Endothelial cell of umbilical vein (primary cell): ENCODE measurements around the gene P4HA3. TPM values are rescaled to one million over a fixed set of nuclear protein-coding genes. Genes with fewer than 3 reads are reported as not detected.

Source experiments
- BruUV-seq: library from RNA; stranded (reverse); fragments of 400-500 nt; replicated peaks from 2 replicates; lab custom pipeline; 2021; lab: Mats Ljungman, UMichigan
- CTCF ChIA-PET: fragments of 300-600, 350-600 bp; sonication (Branson Sonifier 250); formaldehyde crosslinking; loops from one replicate; lab custom pipeline; 2021; ENCODE audit warnings: antibody characterized with exemption, inconsistent platforms; lab: Charles Lee
- POLR2A ChIA-PET: fragments of 300-600, 350-600 bp; sonication (Branson Sonifier 250); formaldehyde crosslinking; loops from one replicate; lab custom pipeline; 2021; ENCODE audit warnings: antibody characterized with exemption, inconsistent platforms; lab: Charles Lee
- DNase-seq: peaks from one replicate; pipeline ENCODE4 v3.0.0-alpha.2; 2011; ENCODE audit warnings: low read depth, low spot score
- FAIRE-seq: peaks from 2 replicates; lab custom pipeline; 2011; peaks lifted over from hg19 to GRCh38; lab: Jason Lieb, UNC
- H2AFZ ChIP-seq: 2 replicates; pipeline ENCODE4 v1.6.0; 2012; ENCODE audit warnings: low read depth, low read length, control low read depth, inconsistent platforms
- H3K27ac ChIP-seq: 2 replicates; pipeline ENCODE4 v1.5.1; 2011; ENCODE audit warnings: low read depth, mild to moderate bottlenecking, control low read depth, low read length, moderate library complexity; ENCODE audit not compliant: insufficient read depth
- H3K27me3 ChIP-seq, 2 experiments: 2 replicates each; pipeline versions ENCODE4 v1.6.0 to v1.6.1; 2011; ENCODE audit warnings: low read length in 2 of 2, mixed read lengths in 1 of 2; ENCODE audit not compliant: control insufficient read depth in 2 of 2, insufficient read depth in 2 of 2
- H3K36me3 ChIP-seq, 2 experiments: 2 replicates in 1 of 2; 3 replicates in 1 of 2; pipeline ENCODE4 v1.5.1; 2011; ENCODE audit warnings: low read length in 2 of 2, mild to moderate bottlenecking in 1 of 2, moderate library complexity in 1 of 2; ENCODE audit not compliant: control insufficient read depth in 2 of 2, insufficient read depth in 2 of 2; ENCODE audit errors: extremely low read depth in 1 of 2
- H3K4me1 ChIP-seq: 3 replicates; pipeline ENCODE4 v1.5.1; 2011; ENCODE audit warnings: mild to moderate bottlenecking, low read length; ENCODE audit not compliant: control insufficient read depth, insufficient read depth; ENCODE audit errors: extremely low read depth
- H3K4me2 ChIP-seq: 2 replicates; pipeline ENCODE4 v1.6.1; 2011; ENCODE audit warnings: low read length, control low read depth, mixed read lengths; ENCODE audit not compliant: insufficient read depth
- H3K4me3 ChIP-seq, 3 experiments: fragments of 200-600 bp in 1 of 3; sonication (generic), shearing (Covaris generic) in 1 of 3; replicated peaks in 1 of 3; 2 replicates each; pipeline ENCODE4 v1.5.1; 2011 to 2016; ENCODE audit warnings: control low read depth in 3 of 3, low read length in 3 of 3, mild to moderate bottlenecking in 2 of 3, inconsistent platforms in 1 of 3, low read depth in 1 of 3, moderate library complexity in 1 of 3; ENCODE audit not compliant: insufficient read depth in 1 of 3
- H3K79me2 ChIP-seq: 2 replicates; pipeline ENCODE4 v1.6.0; 2012; ENCODE audit warnings: low read length, inconsistent platforms; ENCODE audit not compliant: control insufficient read depth, insufficient read depth
- H3K9ac ChIP-seq: replicated peaks from 2 replicates; pipeline ENCODE3; 2011; ENCODE audit warnings: low read length, control low read depth; ENCODE audit not compliant: insufficient read depth; ENCODE audit errors: extremely low read depth
- H3K9me1 ChIP-seq: replicated peaks from 3 replicates; pipeline ENCODE4 v1.6.0; 2011; ENCODE audit warnings: mild to moderate bottlenecking, low read length; ENCODE audit not compliant: control insufficient read depth, insufficient read depth; ENCODE audit errors: extremely low read depth
- H3K9me3 ChIP-seq: replicated peaks from 2 replicates; pipeline ENCODE4 v1.5.1; 2012; ENCODE audit warnings: low read length, inconsistent platforms; ENCODE audit not compliant: control insufficient read depth, insufficient read depth
- H4K20me1 ChIP-seq: replicated peaks from 2 replicates; pipeline ENCODE3; 2011; ENCODE audit warnings: mild to moderate bottlenecking, low read length; ENCODE audit not compliant: control insufficient read depth, insufficient read depth; ENCODE audit errors: extremely low read depth
- FOS ChIP-seq: IDR thresholded peaks from 2 replicates; pipeline ENCODE4 v1.6.1; 2011; ENCODE audit warnings: mild to moderate bottlenecking, low read length, moderate library complexity, borderline replicate concordance; ENCODE audit not compliant: insufficient read depth
- JUN ChIP-seq: IDR thresholded peaks from 2 replicates; pipeline ENCODE4 v1.6.1; 2011; ENCODE audit warnings: borderline replicate concordance, low read depth; ENCODE audit not compliant: insufficient read length, insufficient read depth
- POLR2A ChIP-seq: IDR thresholded peaks from 2 replicates; pipeline ENCODE4 v1.6.1; 2012; ENCODE audit warnings: low read depth, mild to moderate bottlenecking, control low read depth, low read length
- POLR2AphosphoS5 ChIP-seq: IDR thresholded peaks from 2 replicates; pipeline ENCODE4 v1.6.1; 2012; ENCODE audit warnings: low read depth, mild to moderate bottlenecking, control low read depth, low read length, moderate library complexity; ENCODE audit not compliant: insufficient read depth
- dilution Hi-C: fragments of 300-500 bp; cut with MboI; formaldehyde crosslinking; loops from one replicate; pipeline ENCODE4 v1.15.0; 2019; ENCODE audit warnings: low sequenced_read_pairs; ENCODE audit not compliant: extremely low pct_ligation_motif_present
- intact Hi-C: fragments of 100-400 bp; cut with micrococcal nuclease; formaldehyde crosslinking; loops from one replicate; pipeline ENCODE4 v1.10.0; 2022
- polyA plus RNA-seq, 4 experiments: library from polyadenylated mRNA; depleted of rRNA in 3 of 4; stranded (reverse) in 3 of 4; unstranded in 1 of 4; fragments of >200 nt; gene quantifications; 2 replicates each; pipeline versions ENCODE4 v1.2.1 to v1.2.3, GENCODE V29; 2011 to 2012; ENCODE audit warnings: missing spikeins in 1 of 4
- total RNA-seq: library from RNA; stranded (reverse); gene quantifications from 2 replicates; pipeline ENCODE4 v1.2.3, GENCODE V29; 2021
- TF ChIP-seq, protein P1 (sequence below): IDR thresholded peaks from 2 replicates; pipeline ENCODE4 v1.6.1; 2011; ENCODE audit not compliant: insufficient read depth, insufficient read length

P4HA3 gene
- total and polyA plus RNA-seq, 2 donors (not counting 3 experiments of a cell fraction or from before 2014, with no cell fraction given), result 26.9 to 40.0 TPM

DNA sequence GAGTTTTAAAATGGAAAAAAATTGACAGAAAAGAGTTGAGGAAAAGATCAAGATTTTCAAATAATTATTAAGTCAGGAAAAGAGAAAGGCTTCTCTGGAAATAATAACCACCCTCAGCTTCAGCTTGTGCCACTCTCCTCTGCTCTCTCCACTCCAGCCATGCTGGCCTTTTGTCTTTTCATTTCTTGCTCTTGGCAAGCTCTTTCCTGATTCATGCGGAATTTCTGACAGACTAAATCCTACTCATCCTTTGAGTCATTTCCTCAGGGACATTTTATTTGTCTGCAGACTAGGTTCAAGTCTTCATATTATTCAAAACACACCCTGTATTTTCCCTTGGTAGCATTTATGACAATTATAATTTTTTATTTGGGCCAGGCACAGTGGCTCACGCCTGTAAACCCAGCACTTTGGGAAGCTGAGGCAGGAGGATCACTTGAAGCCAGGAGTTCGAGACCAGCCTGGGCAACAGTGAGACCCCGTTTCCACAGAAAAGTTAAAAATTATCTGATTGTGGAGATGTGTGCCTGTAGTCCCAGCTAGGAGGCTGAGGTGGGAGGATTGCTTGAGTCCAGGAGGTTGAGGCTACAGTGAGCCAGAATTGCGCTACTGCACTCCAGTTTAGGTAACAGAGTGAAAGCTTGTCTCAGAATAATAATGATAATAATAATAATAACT is 7.8 kb upstream of the P4HA3 start:
- ChIA-PET CTCF (interaction anchor here (0.9 to 4.9 kb wide), 8 partner anchors 10 to 134 kb away, joined by 3 to 136 read pairs (median 6); no protein-coding TSS in a partner anchor), POLR2A (interaction anchor here (1.3 kb wide), 1 partner anchor 11 kb away, joined by 3 read pairs; no protein-coding TSS in a partner anchor)
- TF ChIP-seq FOS (peak; percentile 96), JUN (peak; percentile 99), POLR2A (peak; percentile 78), POLR2AphosphoS5 (peak; percentile 92)
- TF ChIP-seq, protein P1, sequence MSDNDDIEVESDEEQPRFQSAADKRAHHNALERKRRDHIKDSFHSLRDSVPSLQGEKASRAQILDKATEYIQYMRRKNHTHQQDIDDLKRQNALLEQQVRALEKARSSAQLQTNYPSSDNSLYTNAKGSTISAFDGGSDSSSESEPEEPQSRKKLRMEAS, result no peak
- DNase-seq, result peak; percentile 96
- Histone ChIP-seq H3K4me1 (peaks cover 47% of the 10 kb centered on the region), H3K4me3 (no peak overlapping the region), H3K9me1 (no peaks in the 10 kb centered on the region), H4K20me1 (no peaks in the 10 kb centered on the region), H3K27ac (peak overlapping the region; percentile 94), H2AFZ (no peak overlapping the region), H3K9me3 (no peaks in the 10 kb centered on the region), H3K9ac (peak overlapping the region; percentile 74), H3K4me2 (peak overlapping the region; percentile 10), H3K36me3 (no peaks in the 10 kb centered on the region), H3K79me2 (no peaks in the 10 kb centered on the region), H3K27me3 (no peaks in the 10 kb centered on the region)
- BruUV-seq, result TSS peak; percentile 87
- peak; percentile 83 for FAIRE-seq
- intact Hi-C loops (loop anchor here (2.0 kb wide), 1 partner anchor 30 kb away; no protein-coding TSS in a partner anchor), dilution Hi-C loops (no loop called here)
